Measurements from ENCODE around the gene SELENON.

Gene SELENON, protein sequence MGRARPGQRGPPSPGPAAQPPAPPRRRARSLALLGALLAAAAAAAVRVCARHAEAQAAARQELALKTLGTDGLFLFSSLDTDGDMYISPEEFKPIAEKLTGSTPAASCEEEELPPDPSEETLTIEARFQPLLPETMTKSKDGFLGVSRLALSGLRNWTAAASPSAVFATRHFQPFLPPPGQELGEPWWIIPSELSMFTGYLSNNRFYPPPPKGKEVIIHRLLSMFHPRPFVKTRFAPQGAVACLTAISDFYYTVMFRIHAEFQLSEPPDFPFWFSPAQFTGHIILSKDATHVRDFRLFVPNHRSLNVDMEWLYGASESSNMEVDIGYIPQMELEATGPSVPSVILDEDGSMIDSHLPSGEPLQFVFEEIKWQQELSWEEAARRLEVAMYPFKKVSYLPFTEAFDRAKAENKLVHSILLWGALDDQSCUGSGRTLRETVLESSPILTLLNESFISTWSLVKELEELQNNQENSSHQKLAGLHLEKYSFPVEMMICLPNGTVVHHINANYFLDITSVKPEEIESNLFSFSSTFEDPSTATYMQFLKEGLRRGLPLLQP

DNA sequence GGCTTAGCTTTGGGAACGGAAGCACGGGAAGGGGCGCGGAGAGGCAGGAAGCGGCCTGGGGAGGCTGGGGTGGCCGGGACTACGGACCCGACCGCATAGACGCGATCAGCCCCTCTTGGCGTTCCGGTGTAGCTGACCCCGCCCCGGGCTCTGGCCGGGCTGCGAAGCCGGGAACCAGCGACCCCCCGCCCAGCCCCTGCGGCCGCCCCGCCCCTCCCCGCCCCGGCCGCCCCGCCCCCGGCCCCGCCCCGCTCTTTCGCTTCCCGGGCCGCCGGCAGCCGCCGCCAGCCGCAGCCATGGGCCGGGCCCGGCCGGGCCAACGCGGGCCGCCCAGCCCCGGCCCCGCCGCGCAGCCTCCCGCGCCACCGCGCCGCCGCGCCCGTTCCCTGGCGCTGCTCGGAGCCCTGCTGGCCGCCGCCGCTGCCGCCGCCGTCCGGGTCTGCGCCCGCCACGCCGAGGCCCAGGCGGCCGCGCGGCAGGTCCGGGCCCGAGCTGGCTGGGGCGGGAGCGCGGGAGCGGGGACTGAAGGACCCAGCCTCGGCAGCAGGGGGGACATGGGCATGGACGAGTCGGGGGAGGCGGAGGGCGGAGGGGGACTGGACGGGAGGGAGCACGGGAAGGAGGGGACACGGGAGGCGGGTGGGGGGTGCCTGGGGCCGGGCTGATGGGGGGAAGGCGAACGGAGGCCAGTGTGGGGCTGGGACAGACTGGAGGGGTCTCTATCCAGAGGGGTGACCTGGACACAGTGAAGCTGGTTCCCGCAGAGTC lies at the start of gene SELENON:
TSS of gene SELENON (plus strand) at position 259 of the 768 bp plus-strand sequence. CDS start at position 297, 38 bp downstream.
- Histone ChIP-seq H3K27ac (no peak within 1 kb of the TSS), H3K36me3 (replicated peaks) (peaks cover under 1% of the 10 kb centered on the region), H3K27me3 (replicated peaks) (no peaks in the 10 kb centered on the region), H3K4me3 (ENCODE audit: low read depth, low read length) (peak within 1 kb of the TSS; percentile 63)
- no peak for DNase-seq
- TF ChIP-seq, protein P1, sequence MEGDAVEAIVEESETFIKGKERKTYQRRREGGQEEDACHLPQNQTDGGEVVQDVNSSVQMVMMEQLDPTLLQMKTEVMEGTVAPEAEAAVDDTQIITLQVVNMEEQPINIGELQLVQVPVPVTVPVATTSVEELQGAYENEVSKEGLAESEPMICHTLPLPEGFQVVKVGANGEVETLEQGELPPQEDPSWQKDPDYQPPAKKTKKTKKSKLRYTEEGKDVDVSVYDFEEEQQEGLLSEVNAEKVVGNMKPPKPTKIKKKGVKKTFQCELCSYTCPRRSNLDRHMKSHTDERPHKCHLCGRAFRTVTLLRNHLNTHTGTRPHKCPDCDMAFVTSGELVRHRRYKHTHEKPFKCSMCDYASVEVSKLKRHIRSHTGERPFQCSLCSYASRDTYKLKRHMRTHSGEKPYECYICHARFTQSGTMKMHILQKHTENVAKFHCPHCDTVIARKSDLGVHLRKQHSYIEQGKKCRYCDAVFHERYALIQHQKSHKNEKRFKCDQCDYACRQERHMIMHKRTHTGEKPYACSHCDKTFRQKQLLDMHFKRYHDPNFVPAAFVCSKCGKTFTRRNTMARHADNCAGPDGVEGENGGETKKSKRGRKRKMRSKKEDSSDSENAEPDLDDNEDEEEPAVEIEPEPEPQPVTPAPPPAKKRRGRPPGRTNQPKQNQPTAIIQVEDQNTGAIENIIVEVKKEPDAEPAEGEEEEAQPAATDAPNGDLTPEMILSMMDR (IDR thresholded peaks at IDR 0.05; ENCODE audit: low read depth, low read length, missing control alignments), result no peak
- in situ Hi-C loops (cut with HindIII; ENCODE audit: low pct_ligation_motif_present, low sequenced_read_pairs), result loop anchor here (25.0 kb wide), 1 partner anchor 188 kb away; the partner anchor contains the start of gene MAN1C1

DNA sequence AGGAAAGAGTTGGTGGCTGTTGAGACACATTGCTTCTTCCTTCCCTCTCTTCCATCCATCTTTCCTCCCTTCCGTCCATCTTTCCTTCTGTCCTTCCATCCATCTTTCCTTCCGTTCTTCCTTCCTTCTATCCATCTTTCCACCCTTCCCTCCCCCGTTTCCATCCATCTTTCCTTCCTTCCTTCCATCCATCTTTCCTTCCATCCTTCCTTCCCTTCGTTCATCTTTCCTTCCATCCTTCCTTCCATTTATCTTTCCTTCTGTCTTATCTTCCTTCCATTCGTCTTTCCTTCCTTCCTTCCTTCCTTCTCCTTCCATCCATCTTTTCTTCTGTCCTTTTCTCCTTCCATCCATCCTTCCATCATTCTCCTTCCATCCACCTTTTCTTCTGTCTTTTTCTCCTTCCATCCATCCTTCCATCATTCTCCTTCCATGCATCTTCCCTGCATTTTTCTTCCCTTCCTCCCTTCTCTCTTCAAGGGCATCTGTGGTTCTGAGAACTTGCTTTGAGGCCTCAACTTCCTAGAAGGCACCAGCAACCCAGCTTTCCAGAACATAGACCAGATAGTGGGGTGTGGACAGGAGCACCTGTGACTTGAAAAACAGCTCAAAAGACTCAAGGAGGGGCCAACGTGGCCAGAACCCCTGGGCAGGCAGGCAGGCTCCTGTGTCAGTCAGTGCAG lies 48.9 kb upstream of the SELENON start:
- peaks cover 11% of the 10 kb centered on the region for H3K27me3 ChIP-seq (replicated peaks)
- in situ Hi-C loops (cut with HindIII; ENCODE audit: low pct_ligation_motif_present, low sequenced_read_pairs), result no loop called here
- TF ChIP-seq, protein P1 (IDR thresholded peaks at IDR 0.05; ENCODE audit: low read depth, low read length, missing control alignments), result no peak
- no peak overlapping the region for H3K4me3 ChIP-seq (ENCODE audit: low read depth, low read length)
- no peaks in the 10 kb centered on the region for H3K36me3 ChIP-seq (replicated peaks)
- DNase-seq, result no peak
- H3K27ac ChIP-seq, result no peak overlapping the region

DNA sequence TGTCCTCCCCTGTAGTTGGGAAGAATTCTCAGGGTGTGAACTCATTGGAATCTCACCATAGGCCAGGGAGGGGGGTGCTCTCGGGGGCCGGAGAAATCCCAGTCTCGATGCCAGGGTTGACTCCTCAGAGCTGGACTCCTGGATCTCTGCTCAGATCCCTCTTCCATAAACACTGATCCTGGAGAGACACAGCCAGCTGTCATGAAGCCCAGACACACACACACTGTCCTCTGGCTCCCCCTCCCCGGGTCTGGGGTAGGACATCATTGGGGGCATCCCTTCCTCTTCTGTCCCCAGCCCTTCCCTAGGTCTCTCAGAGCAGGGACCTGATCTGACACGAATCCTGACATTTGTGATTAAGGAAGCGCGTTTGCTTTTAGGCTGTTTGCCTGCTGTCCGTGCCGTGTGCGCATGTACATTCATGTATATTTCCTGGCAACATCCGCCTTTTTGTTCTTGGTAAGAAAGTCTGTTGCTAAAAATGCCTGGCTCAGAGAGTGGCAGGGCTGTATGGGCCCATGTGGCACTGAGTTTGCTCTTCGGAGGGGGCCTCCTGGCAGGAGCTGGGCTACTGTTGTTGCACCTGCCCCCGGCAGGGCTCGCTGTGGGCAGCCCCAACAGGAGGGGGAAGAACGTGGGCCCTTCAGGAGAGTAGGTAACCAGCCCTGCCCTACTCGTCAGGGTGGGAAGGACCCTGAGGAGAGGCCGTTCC lies 45.4 kb upstream of the SELENON start:
- no peaks in the 10 kb centered on the region for H3K36me3 ChIP-seq (replicated peaks)
- no peak overlapping the region for H3K27ac ChIP-seq
- TF ChIP-seq, protein P1 (IDR thresholded peaks at IDR 0.05; ENCODE audit: low read depth, low read length, missing control alignments), result no peak
- no peak for DNase-seq
- peaks cover 20% of the 10 kb centered on the region for H3K27me3 ChIP-seq (replicated peaks)
- H3K4me3 ChIP-seq (ENCODE audit: low read depth, low read length), result no peak overlapping the region
- in situ Hi-C loops (cut with HindIII; ENCODE audit: low pct_ligation_motif_present, low sequenced_read_pairs), result no loop called here

DNA sequence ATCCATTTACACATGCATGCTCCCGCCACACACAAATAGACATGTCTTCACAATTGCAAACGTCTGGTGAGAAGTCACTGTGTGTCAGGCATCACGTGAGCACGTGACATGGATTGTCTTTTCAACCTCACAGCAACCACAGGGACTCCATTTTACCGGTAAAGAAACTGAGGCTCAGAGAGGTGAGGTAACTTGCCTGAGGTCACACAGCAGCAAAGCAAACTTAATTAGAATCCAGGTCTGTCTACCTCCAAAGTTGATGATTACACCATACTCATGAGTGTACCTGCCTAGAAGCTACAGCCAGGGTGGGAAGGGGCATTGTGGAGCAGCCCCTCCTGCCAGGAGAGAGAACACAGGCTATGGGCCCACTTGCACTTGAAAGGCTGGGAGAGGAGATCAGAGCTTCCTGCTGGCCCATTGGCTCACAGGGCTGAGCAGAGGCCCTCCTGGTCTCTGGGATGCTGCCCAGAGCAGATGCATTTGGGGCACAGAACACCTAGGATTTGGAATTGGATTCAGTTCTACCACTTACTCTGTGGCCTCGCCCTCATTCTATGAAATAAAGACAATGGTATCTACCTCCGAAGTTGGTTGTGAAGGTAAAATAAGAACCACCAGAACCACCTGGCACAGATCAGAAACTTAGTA lies 44.4 kb upstream of the SELENON start:
- Histone ChIP-seq H3K4me3 (ENCODE audit: low read depth, low read length) (no peak overlapping the region), H3K36me3 (replicated peaks) (no peaks in the 10 kb centered on the region), H3K27ac (no peak overlapping the region), H3K27me3 (replicated peaks) (peaks cover 20% of the 10 kb centered on the region)
- in situ Hi-C loops (cut with HindIII; ENCODE audit: low pct_ligation_motif_present, low sequenced_read_pairs), result no loop called here
- DNase-seq, result no peak
- TF ChIP-seq, protein P1 (IDR thresholded peaks at IDR 0.05; ENCODE audit: low read depth, low read length, missing control alignments), result no peak

DNA sequence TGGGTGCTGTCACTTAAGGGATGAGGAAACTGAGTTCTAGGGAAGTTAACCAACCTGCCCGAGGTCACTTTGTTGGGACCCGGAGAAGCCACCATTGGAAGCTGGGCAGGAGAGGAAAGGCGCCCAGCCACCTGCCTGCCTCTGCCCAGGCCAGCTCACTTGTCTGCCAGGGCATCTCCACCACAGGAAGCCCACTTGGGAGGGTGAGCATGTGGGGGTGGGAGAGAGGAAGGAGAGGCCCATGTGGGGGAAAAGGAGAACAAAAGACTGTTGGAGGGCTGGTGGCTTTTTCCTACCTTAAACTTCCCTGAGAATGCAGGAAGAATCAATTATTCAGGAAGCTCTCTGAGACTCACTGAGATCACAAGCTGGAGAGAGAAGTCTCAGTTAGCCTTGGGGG lies 43.8 kb upstream of the SELENON start:
- TF ChIP-seq, protein P1 (IDR thresholded peaks at IDR 0.05; ENCODE audit: low read depth, low read length, missing control alignments), result no peak
- in situ Hi-C loops (cut with HindIII; ENCODE audit: low pct_ligation_motif_present, low sequenced_read_pairs), result no loop called here
- H3K27me3 ChIP-seq (replicated peaks), result peaks cover 18% of the 10 kb centered on the region

More for the DNA sequence above, 43.8 kb upstream of the SELENON start:
- H3K27ac ChIP-seq, result no peak overlapping the region
- no peak overlapping the region for H3K4me3 ChIP-seq (ENCODE audit: low read depth, low read length)
- no peaks in the 10 kb centered on the region for H3K36me3 ChIP-seq (replicated peaks)
- DNase-seq, result no peak

Measured in brain microvascular endothelial cell (primary cell).